ENCODE results near the gene ACSL1. TPM values are rescaled to one million over a fixed set of nuclear protein-coding genes. Genes with fewer than 3 reads are reported as not detected.
"Not testable (repeated sequence)": the region's sequence is repeated elsewhere in the genome, so short reads cannot be mapped to it uniquely, and the experiment has no call there.

Gene ACSL1
- total and polyA plus RNA-seq, 2 donors (not counting 1 experiment from before 2014, with no cell fraction given), result 15.4 to 30.1 TPM

GRCh38 chr4:184745831-184746795 is 79.7 kb downstream of the ACSL1 start:
- Histone ChIP-seq H3K79me2 (ENCODE audit: control insufficient read depth, insufficient read depth, low read length) (no peaks in the 10 kb centered on the region), H3K9me3 (ENCODE audit: control insufficient read depth, insufficient read depth, low read depth, low read length) (no peaks in the 10 kb centered on the region), H3K4me3 (replicated peaks in 1 of 4; ENCODE audit: control extremely low read depth in 1 of 4, insufficient read depth in 1 of 4, low read depth in 3 of 4, low read length in 4 of 4) (peak overlapping the region in 1 of 4 experiments; percentile 18), H4K20me1 (ENCODE audit: control insufficient read depth, extremely low read depth, insufficient read depth, low read length) (no peaks in the 10 kb centered on the region), H3K27ac (ENCODE audit: insufficient read depth, low read length) (no peak overlapping the region), H3K4me1 (ENCODE audit: control insufficient read depth, extremely low read depth, insufficient read depth, low read length) (peaks cover 8% of the 10 kb centered on the region), H3K4me2 (ENCODE audit: extremely low read depth, insufficient read depth, low read length) (peak overlapping the region; percentile 68), H3K36me3 (ENCODE audit: control insufficient read depth, insufficient read depth, low read length) (no peaks in the 10 kb centered on the region), H3K27me3 (ENCODE audit: control insufficient read depth, insufficient read depth, low read length) (no peaks in the 10 kb centered on the region), H3K9ac (ENCODE audit: insufficient read depth, low read length) (no peak overlapping the region), H2AFZ (ENCODE audit: low read length) (peak overlapping the region; percentile 45)
- peak; percentile 78 to 83 for TF ChIP-seq CTCF (conservative IDR thresholded peaks at IDR 0.05 in 1 of 2, IDR thresholded peaks at IDR 0.05 in 1 of 2; ENCODE audit: low read depth in 1 of 2, low read length in 2 of 2)
- no peak for TF ChIP-seq EZH2 (IDR thresholded peaks at IDR 0.05; ENCODE audit: low read length, missing control alignments)
- DNase-seq (ENCODE audit: low read depth in 2 of 2), result peak; percentile 81 to 84

- H3K79me2 ChIP-seq (ENCODE audit: control insufficient read depth, insufficient read depth, low read length), result no peaks in the 10 kb centered on the region
- no peak overlapping the region for H2AFZ ChIP-seq (ENCODE audit: low read length)
- DNase-seq (ENCODE audit: low read depth in 2 of 2), result no peak
- no peak overlapping the region for H3K4me2 ChIP-seq (ENCODE audit: extremely low read depth, insufficient read depth, low read length)
- H3K4me3 ChIP-seq (replicated peaks in 1 of 4; ENCODE audit: control extremely low read depth in 1 of 4, insufficient read depth in 1 of 4, low read depth in 3 of 4, low read length in 4 of 4), result no peak overlapping the region
- no peaks in the 10 kb centered on the region for H3K36me3 ChIP-seq (ENCODE audit: control insufficient read depth, insufficient read depth, low read length)
- H3K9ac ChIP-seq (ENCODE audit: insufficient read depth, low read length), result no peak overlapping the region
- no peaks in the 10 kb centered on the region for H3K27me3 ChIP-seq (ENCODE audit: control insufficient read depth, insufficient read depth, low read length)
- H3K27ac ChIP-seq (ENCODE audit: insufficient read depth, low read length), result no peak overlapping the region
- no peaks in the 10 kb centered on the region for H4K20me1 ChIP-seq (ENCODE audit: control insufficient read depth, extremely low read depth, insufficient read depth, low read length)
- TF ChIP-seq EZH2 (IDR thresholded peaks at IDR 0.05; ENCODE audit: low read length, missing control alignments), result no peak
- no peak for TF ChIP-seq CTCF (conservative IDR thresholded peaks at IDR 0.05 in 1 of 2, IDR thresholded peaks at IDR 0.05 in 1 of 2; ENCODE audit: low read depth in 1 of 2, low read length in 2 of 2)
- H3K4me1 ChIP-seq (ENCODE audit: control insufficient read depth, extremely low read depth, insufficient read depth, low read length), result peaks cover 8% of the 10 kb centered on the region
- no peaks in the 10 kb centered on the region for H3K9me3 ChIP-seq (ENCODE audit: control insufficient read depth, insufficient read depth, low read depth, low read length)
Measured at GRCh38 chr4:184744236-184744635, 81.5 kb downstream of the ACSL1 start.

- H3K4me3 ChIP-seq (replicated peaks in 1 of 4; ENCODE audit: control extremely low read depth in 1 of 4, insufficient read depth in 1 of 4, low read depth in 3 of 4, low read length in 4 of 4), result no peak overlapping the region
- no peak overlapping the region for H2AFZ ChIP-seq (ENCODE audit: low read length)
- no peaks in the 10 kb centered on the region for H3K27me3 ChIP-seq (ENCODE audit: control insufficient read depth, insufficient read depth, low read length)
- no peaks in the 10 kb centered on the region for H3K36me3 ChIP-seq (ENCODE audit: control insufficient read depth, insufficient read depth, low read length)
- H3K4me2 ChIP-seq (ENCODE audit: extremely low read depth, insufficient read depth, low read length), result no peak overlapping the region
- H3K79me2 ChIP-seq (ENCODE audit: control insufficient read depth, insufficient read depth, low read length), result no peaks in the 10 kb centered on the region
- DNase-seq (ENCODE audit: low read depth in 2 of 2), result no peak
- no peaks in the 10 kb centered on the region for H3K9me3 ChIP-seq (ENCODE audit: control insufficient read depth, insufficient read depth, low read depth, low read length)
- no peak overlapping the region for H3K9ac ChIP-seq (ENCODE audit: insufficient read depth, low read length)
- H4K20me1 ChIP-seq (ENCODE audit: control insufficient read depth, extremely low read depth, insufficient read depth, low read length), result no peaks in the 10 kb centered on the region
- H3K27ac ChIP-seq (ENCODE audit: insufficient read depth, low read length), result no peak overlapping the region
- TF ChIP-seq EZH2 (IDR thresholded peaks at IDR 0.05; ENCODE audit: low read length, missing control alignments) (no peak), CTCF (conservative IDR thresholded peaks at IDR 0.05 in 1 of 2, IDR thresholded peaks at IDR 0.05 in 1 of 2; ENCODE audit: low read depth in 1 of 2, low read length in 2 of 2) (no peak)
- peaks cover 8% of the 10 kb centered on the region for H3K4me1 ChIP-seq (ENCODE audit: control insufficient read depth, extremely low read depth, insufficient read depth, low read length)
Measured at GRCh38 chr4:184743650-184744049, 82.1 kb downstream of the ACSL1 start.

GRCh38 chr4:184741651-184742050 is 84.1 kb downstream of the ACSL1 start:
- not testable (repeated sequence) for H3K36me3 ChIP-seq (ENCODE audit: control insufficient read depth, insufficient read depth, low read length)

More at GRCh38 chr4:184741651-184742050, 84.1 kb downstream of the ACSL1 start:
- H3K79me2 ChIP-seq (ENCODE audit: control insufficient read depth, insufficient read depth, low read length); H3K4me1 ChIP-seq (ENCODE audit: control insufficient read depth, extremely low read depth, insufficient read depth, low read length); H3K27ac ChIP-seq (ENCODE audit: insufficient read depth, low read length); H3K4me3 ChIP-seq (replicated peaks in 1 of 4; ENCODE audit: control extremely low read depth in 1 of 4, insufficient read depth in 1 of 4, low read depth in 3 of 4, low read length in 4 of 4); DNase-seq (ENCODE audit: low read depth in 2 of 2); H3K9ac ChIP-seq (ENCODE audit: insufficient read depth, low read length); H3K27me3 ChIP-seq (ENCODE audit: control insufficient read depth, insufficient read depth, low read length); H4K20me1 ChIP-seq (ENCODE audit: control insufficient read depth, extremely low read depth, insufficient read depth, low read length); H3K4me2 ChIP-seq (ENCODE audit: extremely low read depth, insufficient read depth, low read length); H3K9me3 ChIP-seq (ENCODE audit: control insufficient read depth, insufficient read depth, low read depth, low read length); H2AFZ ChIP-seq (ENCODE audit: low read length): not testable (repeated sequence)
